DND-41 (cell line): Measurements from ENCODE around the gene WDFY4.

Experiments
- ATAC-seq: fragments of 200-7000 bp; cut with Tn5 transposase; 3 replicates; pipeline ENCODE4 v1.9.1; 2021; ENCODE audit warnings: low read depth; ENCODE audit not compliant: insufficient read depth
- DNase-seq: peaks from one replicate; pipeline ENCODE4 v3.0.0-alpha.2; 2020
- H2AFZ ChIP-seq: 2 replicates; pipeline ENCODE4 v1.6.0; 2012; ENCODE audit warnings: low read depth, low read length
- H3K27ac ChIP-seq: 2 replicates; pipeline ENCODE4 v1.5.1; 2012; ENCODE audit warnings: low read length, inconsistent platforms
- H3K27me3 ChIP-seq: fragments of 200-600 bp; sonication (generic); 2 replicates; pipeline ENCODE4 v1.6.0; 2012; ENCODE audit warnings: low read length, mild to moderate bottlenecking, inconsistent platforms; ENCODE audit not compliant: insufficient read depth, poor library complexity
- H3K36me3 ChIP-seq: 2 replicates; pipeline ENCODE4 v1.5.1; 2012; ENCODE audit warnings: low read length, inconsistent platforms; ENCODE audit not compliant: insufficient read depth
- H3K4me1 ChIP-seq: 2 replicates; pipeline ENCODE4 v1.5.1; 2012; ENCODE audit warnings: mild to moderate bottlenecking, low read length; ENCODE audit not compliant: insufficient read depth
- H3K4me2 ChIP-seq: 2 replicates; pipeline ENCODE4 v1.6.0; 2012; ENCODE audit warnings: mild to moderate bottlenecking, moderate library complexity, low read length, inconsistent platforms; ENCODE audit not compliant: insufficient read depth
- H3K4me3 ChIP-seq, 2 experiments: fragments of 200-600 bp in 1 of 2; shearing (Covaris generic) in 1 of 2; 2 replicates each; pipeline ENCODE4 v1.5.1; 2012 to 2016; ENCODE audit warnings: inconsistent platforms in 2 of 2, low read length in 2 of 2, mild to moderate bottlenecking in 2 of 2, low read depth in 1 of 2, moderate library complexity in 1 of 2
- H3K79me2 ChIP-seq: 2 replicates; pipeline ENCODE4 v1.6.0; 2012; ENCODE audit warnings: low read length, inconsistent platforms; ENCODE audit not compliant: insufficient read depth
- H3K9ac ChIP-seq: 2 replicates; pipeline ENCODE4 v1.6.0; 2012; ENCODE audit warnings: low read depth, mild to moderate bottlenecking, inconsistent platforms, low read length, moderate library complexity
- H3K9me3 ChIP-seq: 2 replicates; pipeline ENCODE4 v1.5.1; 2012; ENCODE audit warnings: low read length, moderate library complexity, mild to moderate bottlenecking, inconsistent platforms; ENCODE audit not compliant: insufficient read depth, severe bottlenecking
- H4K20me1 ChIP-seq: 2 replicates; pipeline ENCODE4 v1.6.0; 2012; ENCODE audit warnings: low read length; ENCODE audit not compliant: insufficient read depth
- CTCF ChIP-seq: IDR thresholded peaks from 2 replicates; pipeline ENCODE4 v1.5.1; 2012; ENCODE audit warnings: borderline replicate concordance, low read length, moderate library complexity, mild to moderate bottlenecking; ENCODE audit not compliant: poor library complexity, severe bottlenecking; ENCODE audit errors: extremely low read depth
- EZH2 ChIP-seq: IDR thresholded peaks from 3 replicates; pipeline ENCODE4 v1.6.1; 2012; ENCODE audit warnings: borderline replicate concordance, low read depth, mild to moderate bottlenecking, moderate library complexity, low read length, inconsistent platforms; ENCODE audit not compliant: severe bottlenecking

The WDFY4 gene

DNA sequence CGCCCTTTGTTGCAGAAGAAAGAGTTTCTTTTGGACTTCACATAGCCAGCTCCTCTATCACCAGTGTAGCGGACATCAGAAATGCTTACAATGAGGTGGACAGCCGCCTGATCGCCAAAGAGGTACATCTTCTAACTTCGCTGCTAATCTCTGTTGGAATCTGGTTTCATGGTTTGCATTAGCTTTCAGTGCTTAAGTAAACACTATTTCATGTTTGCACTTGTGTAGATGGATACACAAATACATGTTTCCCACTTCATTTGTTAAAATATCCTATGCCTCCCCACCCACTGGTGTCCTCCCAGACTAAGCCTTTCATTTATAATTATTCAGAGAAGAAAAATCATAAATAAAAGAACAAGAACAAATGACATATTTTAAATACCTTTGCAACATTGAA is 103.9 kb downstream of the WDFY4 start:
- Histone ChIP-seq H2AFZ (no peak overlapping the region), H3K4me1 (no peaks in the 10 kb centered on the region), H3K9ac (no peak overlapping the region), H3K4me3 (no peak overlapping the region), H3K27ac (no peak overlapping the region), H4K20me1 (no peaks in the 10 kb centered on the region), H3K4me2 (no peak overlapping the region), H3K9me3 (no peaks in the 10 kb centered on the region), H3K36me3 (no peaks in the 10 kb centered on the region), H3K79me2 (no peaks in the 10 kb centered on the region), H3K27me3 (peaks cover 9% of the 10 kb centered on the region)
- ATAC-seq (no peak), DNase-seq (no peak)
- TF ChIP-seq EZH2 = no peak
- no peak for TF ChIP-seq CTCF

DNA sequence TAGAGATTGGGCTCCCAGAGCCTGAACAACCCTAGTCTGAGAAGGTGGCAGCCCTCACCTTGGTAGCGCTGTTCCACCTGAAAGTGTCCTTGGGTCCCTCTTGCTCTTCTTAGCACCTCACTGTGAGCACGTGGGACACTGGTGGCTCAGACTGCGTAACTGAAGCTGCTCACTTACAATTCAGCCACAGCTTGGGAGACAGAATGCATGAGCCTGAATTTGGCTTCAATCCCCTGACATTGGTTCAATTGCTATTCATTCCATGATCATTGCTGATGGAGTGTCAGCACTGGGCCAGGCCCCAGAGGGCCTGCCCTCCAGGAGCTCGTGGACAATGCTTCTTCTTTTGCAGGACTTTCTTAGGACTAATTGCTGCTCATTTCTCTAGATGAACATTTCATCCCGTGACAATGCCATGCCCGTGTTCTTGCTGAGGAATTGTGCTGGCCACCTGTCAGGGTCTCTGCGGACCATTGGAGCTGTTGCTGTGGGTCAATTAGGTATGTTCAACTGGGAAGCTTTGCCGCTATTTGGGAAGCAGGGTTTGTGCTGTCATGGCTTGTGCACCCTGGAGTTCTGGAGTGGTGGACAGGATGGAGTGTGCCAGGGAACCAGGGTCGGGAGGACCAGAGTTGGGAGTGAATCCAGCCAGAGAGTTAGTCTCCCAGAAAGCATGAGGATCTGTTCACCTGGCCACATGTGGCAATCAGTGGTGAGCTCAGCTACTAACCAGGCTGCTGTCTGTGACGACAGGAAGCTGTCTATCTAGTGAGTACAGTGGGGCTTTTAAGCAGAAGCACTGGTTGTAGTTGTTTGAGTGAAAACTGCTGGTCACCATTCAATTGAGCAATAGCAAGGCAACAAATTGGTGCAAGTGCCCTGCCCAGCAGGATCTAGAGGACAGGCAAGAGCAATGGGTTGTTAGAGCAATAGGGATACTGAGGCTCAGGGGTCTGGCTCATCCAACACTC is 105.1 kb downstream of the WDFY4 start:
- TF ChIP-seq CTCF = no peak
- Histone ChIP-seq H2AFZ (no peak overlapping the region), H3K9ac (no peak overlapping the region), H3K27me3 (peaks cover 9% of the 10 kb centered on the region), H3K4me1 (no peaks in the 10 kb centered on the region), H3K27ac (no peak overlapping the region), H4K20me1 (no peaks in the 10 kb centered on the region), H3K36me3 (no peaks in the 10 kb centered on the region), H3K4me3 (no peak overlapping the region), H3K9me3 (no peaks in the 10 kb centered on the region), H3K4me2 (no peak overlapping the region), H3K79me2 (no peaks in the 10 kb centered on the region)
- no peak for ATAC-seq
- no peak for DNase-seq

DNA sequence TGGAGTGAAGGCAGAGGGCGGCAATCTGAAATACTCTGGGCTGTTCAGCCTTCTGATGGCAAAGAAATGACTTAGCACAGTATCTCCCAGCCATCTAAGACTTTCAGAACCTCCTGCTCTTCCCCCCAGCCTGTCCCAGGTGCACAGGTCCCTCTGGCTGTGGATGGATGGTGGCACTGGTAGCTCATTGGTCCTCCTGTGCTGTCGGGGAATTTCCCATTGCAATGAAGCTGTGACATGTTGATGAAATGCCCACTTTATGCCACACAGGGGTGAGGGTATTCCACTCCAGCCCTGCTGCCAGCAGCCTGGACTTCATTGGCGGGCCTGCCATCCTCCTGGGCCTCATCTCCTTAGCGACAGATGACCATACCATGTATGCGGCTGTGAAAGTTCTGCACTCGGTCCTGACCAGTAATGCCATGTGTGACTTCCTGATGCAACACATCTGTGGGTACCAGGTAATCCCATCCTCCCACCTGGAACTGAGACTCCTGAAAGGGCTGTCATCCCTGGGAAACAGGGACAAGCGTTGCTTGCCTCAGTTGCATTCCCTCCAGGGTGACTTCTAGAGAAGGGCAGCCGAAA is 105.9 kb downstream of the WDFY4 start:
- Histone ChIP-seq H3K4me3 (no peak overlapping the region), H3K4me1 (no peaks in the 10 kb centered on the region), H4K20me1 (no peaks in the 10 kb centered on the region), H3K27ac (no peak overlapping the region), H3K9ac (no peak overlapping the region), H3K79me2 (no peaks in the 10 kb centered on the region), H3K36me3 (no peaks in the 10 kb centered on the region), H2AFZ (no peak overlapping the region), H3K4me2 (no peak overlapping the region), H3K27me3 (peaks cover 9% of the 10 kb centered on the region), H3K9me3 (no peaks in the 10 kb centered on the region)
- no peak for DNase-seq
- ATAC-seq = no peak
- TF ChIP-seq EZH2 (no peak), CTCF (no peak)
